Measurements from ENCODE around the gene VTI1A.

Gene VTI1A

GRCh38 chr10:112802411-112803022 lies 355.5 kb downstream of the VTI1A start:
- H3K4me3 ChIP-seq (ENCODE audit: control insufficient read depth, low read depth, low read length) = no peak overlapping the region
- DNase-seq (ENCODE audit: low read depth) = no peak
- TF ChIP-seq, protein P1, sequence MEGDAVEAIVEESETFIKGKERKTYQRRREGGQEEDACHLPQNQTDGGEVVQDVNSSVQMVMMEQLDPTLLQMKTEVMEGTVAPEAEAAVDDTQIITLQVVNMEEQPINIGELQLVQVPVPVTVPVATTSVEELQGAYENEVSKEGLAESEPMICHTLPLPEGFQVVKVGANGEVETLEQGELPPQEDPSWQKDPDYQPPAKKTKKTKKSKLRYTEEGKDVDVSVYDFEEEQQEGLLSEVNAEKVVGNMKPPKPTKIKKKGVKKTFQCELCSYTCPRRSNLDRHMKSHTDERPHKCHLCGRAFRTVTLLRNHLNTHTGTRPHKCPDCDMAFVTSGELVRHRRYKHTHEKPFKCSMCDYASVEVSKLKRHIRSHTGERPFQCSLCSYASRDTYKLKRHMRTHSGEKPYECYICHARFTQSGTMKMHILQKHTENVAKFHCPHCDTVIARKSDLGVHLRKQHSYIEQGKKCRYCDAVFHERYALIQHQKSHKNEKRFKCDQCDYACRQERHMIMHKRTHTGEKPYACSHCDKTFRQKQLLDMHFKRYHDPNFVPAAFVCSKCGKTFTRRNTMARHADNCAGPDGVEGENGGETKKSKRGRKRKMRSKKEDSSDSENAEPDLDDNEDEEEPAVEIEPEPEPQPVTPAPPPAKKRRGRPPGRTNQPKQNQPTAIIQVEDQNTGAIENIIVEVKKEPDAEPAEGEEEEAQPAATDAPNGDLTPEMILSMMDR (IDR thresholded peaks at IDR 0.05; ENCODE audit: control insufficient read depth, insufficient read depth, low read depth, low read length, missing control alignments) = no peak

- H3K4me3 ChIP-seq (ENCODE audit: control insufficient read depth, low read depth, low read length) = no peak overlapping the region
- DNase-seq (ENCODE audit: low read depth) = no peak
- TF ChIP-seq, protein P1 (IDR thresholded peaks at IDR 0.05; ENCODE audit: control insufficient read depth, insufficient read depth, low read depth, low read length, missing control alignments) = no peak
Measured at GRCh38 chr10:112803961-112804401, 357.0 kb downstream of the VTI1A start.

DNA sequence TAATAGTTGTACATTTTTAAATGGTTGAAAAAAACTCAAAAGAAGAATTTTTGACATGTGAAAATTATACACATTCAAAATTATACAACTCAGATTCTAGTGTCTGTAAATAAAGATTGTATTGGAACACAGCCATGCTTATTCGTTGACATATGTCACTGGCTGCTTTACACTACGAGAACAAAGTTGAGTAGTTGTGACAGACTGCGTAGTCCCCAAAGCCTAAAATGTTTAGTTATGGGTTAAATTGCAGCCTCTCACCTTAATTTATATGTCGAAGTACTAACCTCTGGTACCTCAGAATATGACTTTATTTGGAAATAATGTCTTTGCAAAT lies 358.2 kb downstream of the VTI1A start:
- no peak for DNase-seq (ENCODE audit: low read depth)
- TF ChIP-seq, protein P1 (IDR thresholded peaks at IDR 0.05; ENCODE audit: control insufficient read depth, insufficient read depth, low read depth, low read length, missing control alignments) = no peak
- H3K4me3 ChIP-seq (ENCODE audit: control insufficient read depth, low read depth, low read length) = no peak overlapping the region

DNA sequence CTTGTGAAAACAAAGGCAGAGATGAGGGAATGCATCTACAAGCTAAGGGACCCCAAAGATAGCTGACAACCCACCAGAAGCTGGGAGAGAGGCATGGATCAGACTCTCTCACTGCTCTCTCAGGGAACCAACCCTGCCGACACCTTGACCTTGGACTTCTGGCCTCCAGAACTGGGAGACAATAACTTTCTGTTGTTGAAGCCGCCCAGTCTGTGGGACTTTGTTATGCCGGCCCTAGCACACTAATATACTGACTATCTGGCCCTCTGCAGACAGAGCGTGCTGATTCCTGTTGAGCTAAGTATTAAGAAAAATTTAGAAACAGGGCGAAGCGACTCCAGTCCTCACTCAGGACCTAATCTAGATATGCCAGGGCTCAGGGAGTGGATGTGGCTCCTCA lies 358.7 kb downstream of the VTI1A start:
- TF ChIP-seq, protein P1 (IDR thresholded peaks at IDR 0.05; ENCODE audit: control insufficient read depth, insufficient read depth, low read depth, low read length, missing control alignments) = no peak
- no peak for DNase-seq (ENCODE audit: low read depth)

GRCh38 chr10:112807013-112807412 lies 360.0 kb downstream of the VTI1A start:
- H3K4me3 ChIP-seq (ENCODE audit: control insufficient read depth, low read depth, low read length) = no peak overlapping the region
- no peak for DNase-seq (ENCODE audit: low read depth)
- TF ChIP-seq, protein P1 (IDR thresholded peaks at IDR 0.05; ENCODE audit: control insufficient read depth, insufficient read depth, low read depth, low read length, missing control alignments) = no peak

More for the DNA sequence above, 358.7 kb downstream of the VTI1A start:
- no peak overlapping the region for H3K4me3 ChIP-seq (ENCODE audit: control insufficient read depth, low read depth, low read length)

DNA sequence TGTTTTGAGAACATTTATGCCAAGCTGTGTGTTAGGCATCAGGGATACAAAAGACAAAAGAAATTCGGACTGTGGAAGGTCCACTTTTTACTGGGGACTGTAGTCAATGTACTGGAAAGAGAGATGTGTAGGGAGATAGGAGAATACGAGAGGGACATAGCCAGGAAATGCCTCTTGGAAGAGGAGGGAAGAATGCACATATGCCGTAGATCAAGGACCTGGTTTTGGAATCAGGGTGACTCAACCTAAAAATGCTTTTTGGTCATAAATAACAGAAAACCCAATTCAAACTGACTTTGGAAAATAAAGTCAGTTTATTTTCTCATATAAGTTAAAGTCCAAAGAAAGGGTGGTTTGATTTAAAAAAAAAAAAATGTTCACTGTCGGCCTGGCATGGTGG lies 362.7 kb downstream of the VTI1A start:
- no peak overlapping the region for H3K4me3 ChIP-seq (ENCODE audit: control insufficient read depth, low read depth, low read length)
- TF ChIP-seq, protein P1 (IDR thresholded peaks at IDR 0.05; ENCODE audit: control insufficient read depth, insufficient read depth, low read depth, low read length, missing control alignments) = no peak
- no peak for DNase-seq (ENCODE audit: low read depth)
